ENCODE results near the gene NINJ1.

The NINJ1 gene

GRCh38 chr9:93084471-93084881 is 49.6 kb downstream of the NINJ1 start:
- TF ChIP-seq, protein P1, sequence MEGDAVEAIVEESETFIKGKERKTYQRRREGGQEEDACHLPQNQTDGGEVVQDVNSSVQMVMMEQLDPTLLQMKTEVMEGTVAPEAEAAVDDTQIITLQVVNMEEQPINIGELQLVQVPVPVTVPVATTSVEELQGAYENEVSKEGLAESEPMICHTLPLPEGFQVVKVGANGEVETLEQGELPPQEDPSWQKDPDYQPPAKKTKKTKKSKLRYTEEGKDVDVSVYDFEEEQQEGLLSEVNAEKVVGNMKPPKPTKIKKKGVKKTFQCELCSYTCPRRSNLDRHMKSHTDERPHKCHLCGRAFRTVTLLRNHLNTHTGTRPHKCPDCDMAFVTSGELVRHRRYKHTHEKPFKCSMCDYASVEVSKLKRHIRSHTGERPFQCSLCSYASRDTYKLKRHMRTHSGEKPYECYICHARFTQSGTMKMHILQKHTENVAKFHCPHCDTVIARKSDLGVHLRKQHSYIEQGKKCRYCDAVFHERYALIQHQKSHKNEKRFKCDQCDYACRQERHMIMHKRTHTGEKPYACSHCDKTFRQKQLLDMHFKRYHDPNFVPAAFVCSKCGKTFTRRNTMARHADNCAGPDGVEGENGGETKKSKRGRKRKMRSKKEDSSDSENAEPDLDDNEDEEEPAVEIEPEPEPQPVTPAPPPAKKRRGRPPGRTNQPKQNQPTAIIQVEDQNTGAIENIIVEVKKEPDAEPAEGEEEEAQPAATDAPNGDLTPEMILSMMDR (IDR thresholded peaks at IDR 0.05; ENCODE audit: extremely low read depth, insufficient read depth, missing control alignments) = no peak
- DNase-seq (ENCODE audit: low spot score) = no peak
- in situ Hi-C loops (cut with MboI; ENCODE audit: low pct_unique_long_range_greater_than_20kb, low sequenced_read_pairs, unreplicated experiment) = no loop called here

GRCh38 chr9:93083592-93084470 is 50.2 kb downstream of the NINJ1 start:
- TF ChIP-seq, protein P1 (IDR thresholded peaks at IDR 0.05; ENCODE audit: extremely low read depth, insufficient read depth, missing control alignments) = no peak
- no peak for DNase-seq (ENCODE audit: low spot score)
- in situ Hi-C loops (cut with MboI; ENCODE audit: low pct_unique_long_range_greater_than_20kb, low sequenced_read_pairs, unreplicated experiment) = no loop called here

DNA sequence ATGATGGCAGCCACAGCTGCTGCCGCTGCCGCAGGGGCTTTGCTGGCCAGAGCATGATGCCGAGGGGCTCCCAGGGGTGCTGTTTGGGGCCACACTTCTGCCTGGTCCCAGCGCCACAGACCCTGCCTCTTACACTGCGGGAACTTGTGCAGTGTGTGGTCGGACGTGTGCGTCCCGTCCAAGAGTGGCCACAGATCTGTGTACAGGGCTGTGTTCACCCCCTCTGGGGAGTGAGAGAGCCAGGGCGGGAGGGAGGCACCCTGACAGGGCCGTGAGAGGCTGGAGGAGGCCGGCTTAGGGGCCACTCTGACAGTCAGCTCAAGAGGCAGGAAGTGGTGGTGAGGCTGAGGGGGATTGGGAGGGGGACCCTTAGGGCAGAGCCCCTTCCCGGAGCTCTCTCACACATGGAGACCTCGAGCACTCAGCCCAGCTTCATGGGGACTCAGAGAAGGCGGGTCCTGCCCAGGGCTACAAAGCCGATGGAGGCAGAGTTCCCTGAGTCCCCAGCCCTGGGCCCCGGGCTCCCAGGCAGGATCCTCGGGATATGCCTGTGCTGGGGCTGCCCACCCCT is 51.1 kb downstream of the NINJ1 start:
- TF ChIP-seq, protein P1 (IDR thresholded peaks at IDR 0.05; ENCODE audit: extremely low read depth, insufficient read depth, missing control alignments) = no peak
- in situ Hi-C loops (cut with MboI; ENCODE audit: low pct_unique_long_range_greater_than_20kb, low sequenced_read_pairs, unreplicated experiment) = no loop called here
- no peak for DNase-seq (ENCODE audit: low spot score)

DNA sequence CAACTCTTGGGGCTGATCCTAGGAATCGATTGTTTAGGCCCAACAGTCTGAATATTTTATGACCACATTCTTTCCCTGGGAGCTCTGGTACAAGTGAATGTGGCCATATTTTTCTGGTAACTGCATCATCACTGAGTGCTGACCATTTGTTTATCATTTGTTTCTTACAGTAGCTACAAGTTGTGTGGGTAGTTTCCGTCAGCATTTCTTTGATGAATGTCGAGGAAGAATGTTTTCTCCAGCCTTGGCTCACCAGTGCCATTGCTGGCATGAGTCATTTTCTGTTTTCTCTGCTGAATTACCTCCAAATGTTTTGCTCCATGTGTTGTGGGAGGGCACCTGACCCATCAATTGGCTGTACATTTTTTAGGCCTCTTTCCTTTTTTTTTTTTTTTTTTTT is 52.1 kb downstream of the NINJ1 start:
- no peak for DNase-seq (ENCODE audit: low spot score)
- TF ChIP-seq, protein P1 (IDR thresholded peaks at IDR 0.05; ENCODE audit: extremely low read depth, insufficient read depth, missing control alignments) = no peak
- in situ Hi-C loops (cut with MboI; ENCODE audit: low pct_unique_long_range_greater_than_20kb, low sequenced_read_pairs, unreplicated experiment) = no loop called here

GRCh38 chr9:93081081-93081529 is 52.9 kb downstream of the NINJ1 start:
- in situ Hi-C loops (cut with MboI; ENCODE audit: low pct_unique_long_range_greater_than_20kb, low sequenced_read_pairs, unreplicated experiment) = no loop called here
- DNase-seq (ENCODE audit: low spot score) = no peak
- TF ChIP-seq, protein P1 (IDR thresholded peaks at IDR 0.05; ENCODE audit: extremely low read depth, insufficient read depth, missing control alignments) = no peak

DNA sequence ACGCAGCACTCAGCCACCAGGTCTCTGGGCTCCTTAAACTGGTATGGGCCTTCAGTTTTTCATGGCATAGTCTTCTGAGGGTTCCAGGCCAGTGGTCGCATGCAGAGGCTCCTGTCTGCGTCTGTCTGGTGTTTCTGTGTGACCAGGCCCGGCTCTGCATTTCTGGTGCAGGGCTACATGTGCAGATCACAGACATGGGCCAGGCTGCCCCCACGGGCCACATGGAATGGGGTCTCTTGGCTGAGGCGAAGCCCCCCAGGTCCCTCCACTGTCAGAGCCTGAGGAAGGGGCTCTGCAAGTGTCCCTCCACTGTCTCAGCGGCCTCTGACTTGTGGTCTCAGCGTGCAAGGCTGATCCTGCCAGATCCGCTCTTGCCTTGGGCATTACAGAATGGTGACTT is 53.6 kb downstream of the NINJ1 start:
- in situ Hi-C loops (cut with MboI; ENCODE audit: low pct_unique_long_range_greater_than_20kb, low sequenced_read_pairs, unreplicated experiment) = no loop called here
- TF ChIP-seq, protein P1 (IDR thresholded peaks at IDR 0.05; ENCODE audit: extremely low read depth, insufficient read depth, missing control alignments) = no peak
- no peak for DNase-seq (ENCODE audit: low spot score)
